H1 (cell line): ENCODE measurements around the gene CSDE1. TPM values are rescaled to one million over a fixed set of nuclear protein-coding genes. Genes with fewer than 3 reads are reported as not detected.

Experiments
- CTCF ChIA-PET: fragments of 300-600 bp; sonication (Branson Sonifier 250); formaldehyde crosslinking; loops from one replicate; lab custom pipeline; 2021; ENCODE audit not compliant: partially characterized antibody; lab: Charles Lee
- POLR2A ChIA-PET: fragments of 300-600 bp; sonication (Branson Sonifier 250); formaldehyde crosslinking; loops from one replicate; lab custom pipeline; 2021; ENCODE audit warnings: inconsistent platforms; ENCODE audit not compliant: partially characterized antibody; lab: Charles Lee
- DNase-seq, 2 experiments: peaks; one replicate each; pipeline versions ENCODE4 v3.0.0 to v3.0.0-alpha.2; 2010 to 2022; ENCODE audit warnings: low spot score in 2 of 2, low read depth in 1 of 2, mixed read lengths in 1 of 2
- FAIRE-seq: peaks from 2 replicates; lab custom pipeline; 2011; peaks lifted over from hg19 to GRCh38; lab: Jason Lieb, UNC
- H2AFZ ChIP-seq: 2 replicates; pipeline ENCODE4 v1.8.1; 2012; ENCODE audit warnings: low read length, inconsistent platforms
- H2AK5ac ChIP-seq: 2 replicates; pipeline ENCODE4 v1.6.1; 2013; ENCODE audit warnings: low read depth, low read length
- H2BK120ac ChIP-seq: replicated peaks from 2 replicates; pipeline ENCODE3; 2013; ENCODE audit warnings: low read depth, low read length, inconsistent platforms
- H2BK12ac ChIP-seq: 2 replicates; pipeline ENCODE4 v1.6.1; 2013; ENCODE audit warnings: low read depth, low read length
- H2BK15ac ChIP-seq: 2 replicates; pipeline ENCODE4 v1.6.1; 2013; ENCODE audit warnings: low read length
- H2BK20ac ChIP-seq: 2 replicates; pipeline ENCODE4 v1.6.1; 2013; ENCODE audit warnings: low read length
- H2BK5ac ChIP-seq: 2 replicates; pipeline ENCODE4 v1.6.1; 2013; ENCODE audit warnings: low read depth, low read length
- H3K14ac ChIP-seq: 2 replicates; pipeline ENCODE4 v1.6.1; 2013; ENCODE audit warnings: inconsistent platforms; ENCODE audit not compliant: insufficient read length
- H3K18ac ChIP-seq: 2 replicates; pipeline ENCODE4 v1.6.1; 2013; ENCODE audit warnings: low read length; ENCODE audit errors: extremely low read depth
- H3K23ac ChIP-seq: 2 replicates; pipeline ENCODE4 v1.6.1; 2013; ENCODE audit warnings: inconsistent platforms; ENCODE audit not compliant: insufficient read length
- H3K23me2 ChIP-seq: 2 replicates; pipeline ENCODE4 v1.6.1; 2013; ENCODE audit warnings: low read depth, low read length
- H3K27ac ChIP-seq: 2 replicates; pipeline ENCODE4 v1.6.1; 2011; ENCODE audit warnings: low read depth, low read length, inconsistent platforms
- H3K27me3 ChIP-seq, 4 experiments: replicated peaks in 1 of 4; 1 replicate in 1 of 4; 2 replicates in 3 of 4; pipeline versions ENCODE4 v1.6.1 to v1.8.1; 2011 to 2013; ENCODE audit warnings: low read length in 3 of 4, mild to moderate bottlenecking in 3 of 4, inconsistent platforms in 2 of 4, mixed read lengths in 2 of 4, moderate library complexity in 1 of 4; ENCODE audit not compliant: control insufficient read depth in 3 of 4, insufficient read depth in 3 of 4; ENCODE audit errors: extremely low read depth in 1 of 4
- H3K36me3 ChIP-seq, 4 experiments: 2 replicates each; pipeline versions ENCODE4 v1.6.1 to v1.8.1; 2011 to 2013; ENCODE audit warnings: mild to moderate bottlenecking in 4 of 4, low read length in 3 of 4, moderate library complexity in 2 of 4, control low read depth in 1 of 4, inconsistent platforms in 1 of 4; ENCODE audit not compliant: insufficient read depth in 4 of 4, control insufficient read depth in 2 of 4
- H3K4ac ChIP-seq: replicated peaks from 2 replicates; pipeline ENCODE3; 2013; ENCODE audit warnings: low read length, low read depth, mixed read lengths, inconsistent platforms; ENCODE audit not compliant: insufficient read length
- H3K4me1 ChIP-seq, 4 experiments: replicated peaks in 1 of 4; 1 replicate in 1 of 4; 2 replicates in 3 of 4; pipeline versions ENCODE4 v1.6.1 to v1.8.1; 2011 to 2013; ENCODE audit warnings: low read length in 3 of 4, inconsistent platforms in 2 of 4, mixed read lengths in 1 of 4; ENCODE audit not compliant: insufficient read depth in 4 of 4, control insufficient read depth in 3 of 4
- H3K4me2 ChIP-seq, 2 experiments: 2 replicates each; pipeline versions ENCODE4 v1.6.1 to v1.8.1; 2011 to 2013; ENCODE audit warnings: low read depth in 2 of 2, low read length in 2 of 2, control low read depth in 1 of 2, inconsistent platforms in 1 of 2, mild to moderate bottlenecking in 1 of 2; ENCODE audit not compliant: insufficient read depth in 1 of 2
- H3K4me3 ChIP-seq, 4 experiments: fragments of 200-600, 300-600 bp in 1 of 4; sonication (generic), shearing (Covaris generic), sonication (Bioruptor Twin) in 1 of 4; 2 replicates each; pipeline versions ENCODE4 v1.5.1 to v1.8.1; 2011 to 2016; ENCODE audit warnings: low read length in 4 of 4, low read depth in 3 of 4, control low read depth in 2 of 4, inconsistent platforms in 2 of 4, mild to moderate bottlenecking in 2 of 4, mixed read lengths in 1 of 4, moderate library complexity in 1 of 4; ENCODE audit not compliant: insufficient read depth in 2 of 4; ENCODE audit errors: extremely low read depth in 1 of 4
- H3K56ac ChIP-seq: replicated peaks from 2 replicates; pipeline ENCODE3; 2013; ENCODE audit warnings: low read depth, mild to moderate bottlenecking, mixed read lengths, low read length, inconsistent platforms; ENCODE audit not compliant: insufficient read length
- H3K79me1 ChIP-seq: 2 replicates; pipeline ENCODE4 v1.6.1; 2013; ENCODE audit warnings: low read depth, low read length, control low read depth
- H3K79me2 ChIP-seq, 2 experiments: 2 replicates each; pipeline versions ENCODE4 v1.6.1 to v1.8.1; 2012 to 2013; ENCODE audit warnings: low read length in 2 of 2, mild to moderate bottlenecking in 2 of 2, inconsistent platforms in 1 of 2; ENCODE audit not compliant: insufficient read depth in 2 of 2, control insufficient read depth in 1 of 2
- H3K9ac ChIP-seq, 4 experiments: replicated peaks in 1 of 4; 1 replicate in 1 of 4; 2 replicates in 3 of 4; pipeline versions ENCODE4 v1.6.1 to v1.8.1; 2011 to 2013; ENCODE audit warnings: low read depth in 3 of 4, low read length in 3 of 4, control low read depth in 2 of 4, mild to moderate bottlenecking in 2 of 4, moderate library complexity in 2 of 4, inconsistent platforms in 1 of 4; ENCODE audit errors: extremely low read depth in 1 of 4
- H3K9me3 ChIP-seq, 2 experiments: 2 replicates each; pipeline versions ENCODE4 v1.6.1 to v1.8.1; 2012 to 2013; ENCODE audit warnings: mild to moderate bottlenecking in 2 of 2, moderate library complexity in 2 of 2, control low read depth in 1 of 2, inconsistent platforms in 1 of 2, low read depth in 1 of 2, low read length in 1 of 2, mixed read lengths in 1 of 2; ENCODE audit not compliant: insufficient read depth in 2 of 2
- H4K20me1 ChIP-seq, 2 experiments: replicated peaks in 1 of 2; 2 replicates each; pipeline versions ENCODE3 to v1.8.1; 2011 to 2013; ENCODE audit warnings: inconsistent platforms in 2 of 2, low read length in 2 of 2, mild to moderate bottlenecking in 1 of 2; ENCODE audit not compliant: insufficient read depth in 2 of 2, control insufficient read depth in 1 of 2
- H4K5ac ChIP-seq: 2 replicates; pipeline ENCODE4 v1.6.1; 2013; ENCODE audit warnings: low read length, low read depth, mixed read lengths, inconsistent platforms; ENCODE audit not compliant: insufficient read length
- H4K8ac ChIP-seq: 2 replicates; pipeline ENCODE4 v1.8.0; 2013; ENCODE audit warnings: mild to moderate bottlenecking, moderate library complexity, low read length, inconsistent platforms; ENCODE audit not compliant: insufficient read depth; ENCODE audit errors: extremely low read depth
- H4K91ac ChIP-seq: replicated peaks from 2 replicates; pipeline ENCODE3; 2013; ENCODE audit warnings: low read length, mixed read lengths, inconsistent platforms; ENCODE audit not compliant: insufficient read length
- CTBP2 ChIP-seq: IDR thresholded peaks from 2 replicates; pipeline ENCODE4 v1.7.0; 2011; ENCODE audit warnings: borderline replicate concordance, mild to moderate bottlenecking, moderate library complexity, mixed read lengths, low read length; ENCODE audit not compliant: insufficient read depth, insufficient read length
- GTF2F1 ChIP-seq: IDR thresholded peaks from 2 replicates; pipeline ENCODE4 v1.6.1; 2012; ENCODE audit warnings: low read depth, low read length, improper control_type of control experiment, borderline replicate concordance
- KDM4A ChIP-seq: IDR thresholded peaks from one replicate; pipeline ENCODE4 v1.7.1; 2012; ENCODE audit warnings: low read depth, mild to moderate bottlenecking, moderate library complexity, low read length, inconsistent platforms; ENCODE audit not compliant: severe bottlenecking
- KDM5A ChIP-seq: fragments of 200-600 bp; IDR thresholded peaks from 2 replicates; pipeline ENCODE4 v1.7.1; 2012; ENCODE audit warnings: mild to moderate bottlenecking, low read length, inconsistent platforms, mixed read lengths
- NANOG ChIP-seq: IDR thresholded peaks from 2 replicates; pipeline ENCODE4 v1.6.1; 2011; ENCODE audit warnings: low read length, low read depth, mild to moderate bottlenecking, inconsistent platforms; ENCODE audit not compliant: insufficient read depth, poor library complexity, severe bottlenecking
- NRF1 ChIP-seq: IDR thresholded peaks from 2 replicates; pipeline ENCODE4 v1.6.1; 2011; ENCODE audit warnings: mild to moderate bottlenecking, low read depth, low read length, improper control_type of control experiment
- POU5F1 ChIP-seq: IDR thresholded peaks from 2 replicates; pipeline ENCODE4 v1.6.1; 2011; ENCODE audit warnings: low read depth, mild to moderate bottlenecking, low read length, moderate library complexity
- SIN3A ChIP-seq, 2 experiments: IDR thresholded peaks in 1 of 2; conservative IDR thresholded peaks in 1 of 2; 2 replicates each; pipeline ENCODE4 v1.6.1; 2011 to 2012; ENCODE audit warnings: low read length in 2 of 2, improper control_type of control experiment in 1 of 2, low read depth in 1 of 2, mild to moderate bottlenecking in 1 of 2
- SIRT6 ChIP-seq: IDR thresholded peaks from one replicate; pipeline ENCODE4 v1.7.1; 2012; ENCODE audit warnings: low read length, inconsistent platforms
- TBP ChIP-seq: IDR thresholded peaks from 2 replicates; pipeline ENCODE4 v1.6.1; 2011; ENCODE audit warnings: low read depth, low read length, improper control_type of control experiment
- TCF12 ChIP-seq: IDR thresholded peaks from 2 replicates; pipeline ENCODE4 v1.6.1; 2011; ENCODE audit warnings: low read depth, mild to moderate bottlenecking, low read length
- ZNF274 ChIP-seq: IDR thresholded peaks from 2 replicates; pipeline ENCODE4 v1.7.0; 2012; ENCODE audit warnings: low read length, borderline replicate concordance; ENCODE audit errors: extremely low read depth
- WGBS, 2 experiments: shearing (Covaris generic) in 1 of 2; methylation state at CpG; one replicate each; pipeline versions ENCODE4 v1.1.6 to v1.1.7; 2013 to 2015; ENCODE audit warnings: low lambda C conversion rate in 2 of 2, mixed read lengths in 2 of 2, inconsistent platforms in 1 of 2, low coverage in 1 of 2, missing lambda C conversion rate in 1 of 2; ENCODE audit not compliant: insufficient replicate concordance in 2 of 2, insufficient coverage in 1 of 2, insufficient read length in 1 of 2; ENCODE audit errors: extremely low coverage in 1 of 2, missing lambda C conversion rate in 1 of 2; 5-methylcytosine and 5-hydroxymethylcytosine counted together
- polyA plus RNA-seq, 7 experiments: library from polyadenylated mRNA; depleted of rRNA in 3 of 7; stranded (reverse) in 5 of 7; unstranded in 2 of 7; fragments of >200 nt in 5 of 7; fragments of 200-250 nt in 2 of 7; gene quantifications; 1 replicate in 5 of 7; 2 replicates in 1 of 7; 4 replicates in 1 of 7; pipeline versions ENCODE4 v1.2.1 to v1.2.3, GENCODE V29; 2011 to 2013; ENCODE audit warnings: missing spikeins in 2 of 7, mixed read lengths in 2 of 7
- total RNA-seq: library from RNA; stranded (reverse); fragmentation: NEBNext Ultra II Directional; extraction: Animal tissue kit (Norgen Biotek cat#: 25700); gene quantifications from 2 replicates; pipeline ENCODE4 v1.2.1, GENCODE V29; 2021

CSDE1 gene
- total and polyA plus RNA-seq, 2 of the 8 experiments (the other 6 are each of a cell fraction or from before 2014, with no cell fraction given): 149 to 635 TPM

GRCh38 chr1:114782476-114782875 lies 24.7 kb upstream of the CSDE1 start:
- Histone ChIP-seq H2BK15ac (no peak overlapping the region), H3K36me3 (peaks cover 0 to 14% (median 4%) of the 10 kb centered on the region in 4 experiments; a peak in 4 of 8 replicates), H3K9me3 (no peaks in the 10 kb centered on the region), H2AK5ac (no peak overlapping the region), H2BK5ac (no peak overlapping the region), H3K23ac (no peak overlapping the region), H4K20me1 (no peaks in the 10 kb centered on the region), H3K56ac (no peak overlapping the region), H3K23me2 (no peaks in the 10 kb centered on the region), H3K4me2 (no peak overlapping the region), H3K4me1 (no peaks in the 10 kb centered on the region), H3K14ac (no peak overlapping the region), H3K79me1 (no peaks in the 10 kb centered on the region), H4K5ac (no peak overlapping the region), H4K91ac (no peak overlapping the region), H3K27ac (no peak overlapping the region), H2BK12ac (no peak overlapping the region), H3K4me3 (no peak overlapping the region), H3K27me3 (peaks cover 0 to 9% (median 2%) of the 10 kb centered on the region in 4 experiments; a peak in 3 of 7 replicates), H3K9ac (no peak overlapping the region), H2BK20ac (no peak overlapping the region), H2AFZ (no peak overlapping the region), H3K79me2 (peaks cover 0 to 19% of the 10 kb centered on the region in 2 experiments; a peak in 2 of 4 replicates), H3K18ac (no peak overlapping the region), H4K8ac (no peak overlapping the region), H3K4ac (no peak overlapping the region), H2BK120ac (no peak overlapping the region)
- CTCF ChIA-PET: no interaction called here
- WGBS, 2 experiments: 83% methylated on average over 5 of the region's 5 CpGs; no CpG with 5 or more reads in 1 of the 2 experiments
- DNase-seq: no peak
- no peak for TF ChIP-seq TCF12
- no peak for TF ChIP-seq TBP
- no peak for TF ChIP-seq KDM4A
- no peak for TF ChIP-seq ZNF274
- TF ChIP-seq GTF2F1: no peak
- no peak for TF ChIP-seq SIN3A (conservative IDR thresholded peaks at IDR 0.05 in 1 of 2, IDR thresholded peaks at IDR 0.05 in 1 of 2; ENCODE audit: low read depth in 1 of 2, low read length in 2 of 2)
- no peak for TF ChIP-seq NANOG
- TF ChIP-seq SIRT6: no peak
- no peak for TF ChIP-seq POU5F1
- TF ChIP-seq CTBP2: no peak
- no peak for TF ChIP-seq NRF1
- TF ChIP-seq KDM5A: no peak
- no peak for FAIRE-seq
- POLR2A ChIA-PET: interaction anchor here (1.9 kb wide), 1 partner anchor 26 kb away, joined by 5 read pairs; no protein-coding TSS in a partner anchor
